Tibial nerve (tissue), 3 donors: ENCODE results near the gene NQO2.

Source experiments
- POLR2A ChIP-seq, 2 donors: fragments of 450-650 bp; IDR thresholded peaks; one replicate each; pipeline ENCODE4 v1.6.1; 2017; ENCODE audit warnings: antibody characterized with exemption in 2 of 2, mild to moderate bottlenecking in 2 of 2, moderate library complexity in 2 of 2
- TF ChIP-seq, protein P1 (sequence below), 5 experiments: fragments of 200-600 bp in 3 of 5; fragments of 450-650 bp in 2 of 5; sonication (generic) in 3 of 5; IDR thresholded peaks; one replicate each; pipeline ENCODE4 v1.5.1; 2016 to 2019; ENCODE audit warnings: antibody characterized with exemption in 5 of 5, mild to moderate bottlenecking in 3 of 5, moderate library complexity in 2 of 5

DNA sequence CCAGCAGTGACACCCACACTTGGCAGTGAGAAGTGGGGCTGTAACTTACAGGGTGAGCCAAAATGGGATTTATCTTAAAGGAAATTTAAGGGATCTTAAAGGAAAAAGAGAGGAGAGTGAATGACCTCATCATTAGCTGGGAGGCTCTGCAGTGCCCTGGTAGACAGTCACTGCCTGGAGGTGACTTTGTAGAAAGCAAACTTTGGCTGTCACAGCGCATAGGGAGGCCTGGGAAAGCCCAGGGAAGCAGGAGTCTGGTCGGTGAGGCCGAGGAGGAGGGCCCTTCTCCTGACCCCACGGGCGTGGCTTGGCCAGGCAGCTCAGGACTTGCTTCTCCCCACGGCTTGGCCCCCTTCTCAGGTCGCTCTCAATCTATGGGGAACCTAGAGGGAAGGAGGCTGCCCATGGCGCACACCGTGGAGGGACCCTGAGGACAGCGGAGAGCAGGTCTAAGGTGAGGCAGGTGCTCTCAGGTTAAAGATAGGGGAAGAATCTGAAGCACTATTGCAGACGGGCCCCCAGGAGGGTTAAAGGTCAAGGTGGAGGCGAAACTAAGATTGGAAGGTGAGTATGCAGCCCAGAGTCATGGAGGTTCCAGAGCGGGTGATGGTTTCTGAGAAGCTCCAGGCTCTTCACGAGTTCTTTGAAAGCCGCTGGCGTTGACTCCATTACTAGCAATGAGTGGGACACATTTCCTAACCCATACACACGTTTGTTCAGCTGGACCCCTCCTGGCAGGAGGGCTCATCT lies 53.0 kb downstream of the NQO2 start:
- TF ChIP-seq, protein P1, sequence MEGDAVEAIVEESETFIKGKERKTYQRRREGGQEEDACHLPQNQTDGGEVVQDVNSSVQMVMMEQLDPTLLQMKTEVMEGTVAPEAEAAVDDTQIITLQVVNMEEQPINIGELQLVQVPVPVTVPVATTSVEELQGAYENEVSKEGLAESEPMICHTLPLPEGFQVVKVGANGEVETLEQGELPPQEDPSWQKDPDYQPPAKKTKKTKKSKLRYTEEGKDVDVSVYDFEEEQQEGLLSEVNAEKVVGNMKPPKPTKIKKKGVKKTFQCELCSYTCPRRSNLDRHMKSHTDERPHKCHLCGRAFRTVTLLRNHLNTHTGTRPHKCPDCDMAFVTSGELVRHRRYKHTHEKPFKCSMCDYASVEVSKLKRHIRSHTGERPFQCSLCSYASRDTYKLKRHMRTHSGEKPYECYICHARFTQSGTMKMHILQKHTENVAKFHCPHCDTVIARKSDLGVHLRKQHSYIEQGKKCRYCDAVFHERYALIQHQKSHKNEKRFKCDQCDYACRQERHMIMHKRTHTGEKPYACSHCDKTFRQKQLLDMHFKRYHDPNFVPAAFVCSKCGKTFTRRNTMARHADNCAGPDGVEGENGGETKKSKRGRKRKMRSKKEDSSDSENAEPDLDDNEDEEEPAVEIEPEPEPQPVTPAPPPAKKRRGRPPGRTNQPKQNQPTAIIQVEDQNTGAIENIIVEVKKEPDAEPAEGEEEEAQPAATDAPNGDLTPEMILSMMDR (IDR thresholded peaks at IDR 0.05) = no peak
- TF ChIP-seq POLR2A (IDR thresholded peaks at IDR 0.05) = no peak
